Activated CD8-positive, alpha-beta memory T cell treated with anti-CD3 and anti-CD28 coated beads for 48 hours (primary cell): Measurements from ENCODE around the gene AEBP1.

ENCODE experiments used
- DNase-seq, 3 experiments: peaks; one replicate each; pipeline ENCODE4 v3.0.0-alpha.2; 2020; ENCODE audit warnings: low read depth in 2 of 3, low spot score in 2 of 3

The AEBP1 gene

GRCh38 chr7:44104860-44105771 is 971 bp downstream of the AEBP1 start:
- DNase-seq, result no peak

- DNase-seq, result no peak
Measured at GRCh38 chr7:44105832-44106231, 1.7 kb downstream of the AEBP1 start.

DNA sequence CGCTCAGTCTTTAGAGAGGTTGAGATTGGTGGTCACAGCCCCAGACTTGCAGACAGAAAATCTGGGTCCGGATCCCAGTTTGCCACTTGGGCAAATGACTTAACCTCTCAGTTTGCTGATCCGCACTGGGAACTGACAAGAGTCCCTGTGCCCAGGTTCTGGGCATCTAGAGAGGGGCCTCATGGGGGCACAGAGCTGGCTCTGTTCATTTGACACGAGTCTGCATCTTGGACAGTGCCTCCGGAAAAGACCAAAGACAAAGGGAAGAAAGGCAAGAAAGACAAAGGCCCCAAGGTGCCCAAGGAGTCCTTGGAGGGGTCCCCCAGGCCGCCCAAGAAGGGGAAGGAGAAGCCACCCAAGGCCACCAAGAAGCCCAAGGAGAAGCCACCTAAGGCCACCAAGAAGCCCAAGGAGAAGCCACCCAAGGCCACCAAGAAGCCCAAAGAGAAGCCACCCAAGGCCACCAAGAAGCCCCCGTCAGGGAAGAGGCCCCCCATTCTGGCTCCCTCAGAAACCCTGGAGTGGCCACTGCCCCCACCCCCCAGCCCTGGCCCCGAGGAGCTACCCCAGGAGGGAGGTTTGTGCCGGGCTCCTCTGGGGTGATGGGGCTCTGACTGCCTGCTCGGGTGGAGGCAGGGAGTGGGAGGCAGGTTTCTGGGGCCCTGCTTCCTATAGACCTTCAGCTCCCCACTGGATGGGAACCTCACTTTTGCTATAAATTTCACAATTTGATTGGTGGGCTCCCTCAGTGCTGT is 2.3 kb downstream of the AEBP1 start:
- no peak for DNase-seq

DNA sequence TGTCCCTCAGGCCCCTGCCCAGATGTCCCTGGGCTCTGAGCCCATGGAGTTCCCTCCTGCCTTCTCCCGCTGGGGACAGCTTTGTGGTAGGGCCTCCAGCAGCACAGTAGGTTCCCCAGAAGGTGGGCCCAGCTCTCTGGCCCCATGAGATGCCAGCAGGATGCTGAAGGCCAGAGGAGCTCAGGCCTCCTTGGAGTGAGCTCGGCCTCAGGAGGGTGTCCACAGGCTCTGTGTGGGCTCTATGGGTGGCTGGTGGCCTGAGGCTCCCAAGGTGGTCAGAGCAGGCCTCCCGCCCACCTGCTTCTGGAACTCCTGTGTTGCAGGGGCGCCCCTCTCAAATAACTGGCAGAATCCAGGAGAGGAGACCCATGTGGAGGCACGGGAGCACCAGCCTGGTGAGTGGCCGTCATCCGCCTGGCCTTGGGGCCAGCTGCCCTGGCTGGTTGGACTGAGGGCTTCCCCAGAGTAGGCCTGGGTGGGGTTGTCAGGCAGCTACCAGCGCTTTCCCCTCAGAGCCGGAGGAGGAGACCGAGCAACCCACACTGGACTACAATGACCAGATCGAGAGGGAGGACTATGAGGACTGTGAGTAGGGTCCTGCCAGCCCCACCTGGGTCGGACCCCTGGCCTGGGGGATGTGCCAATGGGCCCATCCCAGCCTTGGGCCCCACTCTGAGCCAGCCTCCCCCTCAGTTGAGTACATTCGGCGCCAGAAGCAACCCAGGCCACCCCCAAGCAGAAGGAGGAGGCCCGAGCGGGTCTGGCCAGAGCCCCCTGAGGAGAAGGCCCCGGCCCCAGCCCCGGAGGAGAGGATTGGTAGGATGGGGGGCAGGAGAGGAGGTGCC is 3.2 kb downstream of the AEBP1 start:
- no peak for DNase-seq

- DNase-seq, result no peak
Measured at GRCh38 chr7:44107961-44108767, 4.0 kb downstream of the AEBP1 start.

- DNase-seq, result no peak
Measured at GRCh38 chr7:44108768-44109750, 4.9 kb downstream of the AEBP1 start.

- no peak for DNase-seq
Measured at GRCh38 chr7:44109991-44110390, 5.8 kb downstream of the AEBP1 start.

GRCh38 chr7:44110719-44111635 is 6.8 kb downstream of the AEBP1 start:
- no peak for DNase-seq

- no peak for DNase-seq
Measured at GRCh38 chr7:44111761-44112160, 7.6 kb downstream of the AEBP1 start.

GRCh38 chr7:44112231-44112996 is 8.3 kb downstream of the AEBP1 start:
- DNase-seq, result no peak

DNA sequence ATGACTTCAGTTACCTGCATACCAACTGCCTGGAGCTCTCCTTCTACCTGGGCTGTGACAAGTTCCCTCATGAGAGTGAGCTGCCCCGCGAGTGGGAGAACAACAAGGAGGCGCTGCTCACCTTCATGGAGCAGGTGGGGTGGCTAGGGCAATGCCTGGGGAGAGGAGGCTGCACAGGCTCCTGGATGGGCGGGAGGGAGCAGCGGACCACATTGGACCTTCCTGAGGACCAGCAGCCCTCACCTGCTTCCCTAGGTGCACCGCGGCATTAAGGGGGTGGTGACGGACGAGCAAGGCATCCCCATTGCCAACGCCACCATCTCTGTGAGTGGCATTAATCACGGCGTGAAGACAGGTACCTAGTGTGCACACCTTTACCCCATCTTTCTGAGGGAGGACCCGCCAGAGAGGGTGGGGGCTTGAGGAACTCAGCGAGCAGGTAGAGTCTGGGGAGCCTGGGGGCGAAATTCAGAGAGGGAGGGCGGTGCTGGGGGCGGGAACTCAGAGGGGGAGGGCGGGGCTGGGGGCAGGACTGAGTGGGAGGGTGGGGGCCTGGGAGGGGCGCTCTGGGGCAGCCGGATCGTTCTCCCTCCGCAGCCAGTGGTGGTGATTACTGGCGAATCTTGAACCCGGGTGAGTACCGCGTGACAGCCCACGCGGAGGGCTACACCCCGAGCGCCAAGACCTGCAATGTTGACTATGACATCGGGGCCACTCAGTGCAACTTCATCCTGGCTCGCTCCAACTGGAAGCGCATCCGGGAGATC is 9.0 kb downstream of the AEBP1 start:
- no peak for DNase-seq

DNA sequence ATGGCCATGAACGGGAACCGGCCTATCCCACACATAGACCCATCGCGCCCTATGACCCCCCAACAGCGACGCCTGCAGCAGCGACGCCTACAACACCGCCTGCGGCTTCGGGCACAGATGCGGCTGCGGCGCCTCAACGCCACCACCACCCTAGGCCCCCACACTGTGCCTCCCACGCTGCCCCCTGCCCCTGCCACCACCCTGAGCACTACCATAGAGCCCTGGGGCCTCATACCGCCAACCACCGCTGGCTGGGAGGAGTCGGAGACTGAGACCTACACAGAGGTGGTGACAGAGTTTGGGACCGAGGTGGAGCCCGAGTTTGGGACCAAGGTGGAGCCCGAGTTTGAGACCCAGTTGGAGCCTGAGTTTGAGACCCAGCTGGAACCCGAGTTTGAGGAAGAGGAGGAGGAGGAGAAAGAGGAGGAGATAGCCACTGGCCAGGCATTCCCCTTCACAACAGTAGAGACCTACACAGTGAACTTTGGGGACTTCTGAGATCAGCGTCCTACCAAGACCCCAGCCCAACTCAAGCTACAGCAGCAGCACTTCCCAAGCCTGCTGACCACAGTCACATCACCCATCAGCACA is 9.7 kb downstream of the AEBP1 start:
- no peak for DNase-seq

DNA sequence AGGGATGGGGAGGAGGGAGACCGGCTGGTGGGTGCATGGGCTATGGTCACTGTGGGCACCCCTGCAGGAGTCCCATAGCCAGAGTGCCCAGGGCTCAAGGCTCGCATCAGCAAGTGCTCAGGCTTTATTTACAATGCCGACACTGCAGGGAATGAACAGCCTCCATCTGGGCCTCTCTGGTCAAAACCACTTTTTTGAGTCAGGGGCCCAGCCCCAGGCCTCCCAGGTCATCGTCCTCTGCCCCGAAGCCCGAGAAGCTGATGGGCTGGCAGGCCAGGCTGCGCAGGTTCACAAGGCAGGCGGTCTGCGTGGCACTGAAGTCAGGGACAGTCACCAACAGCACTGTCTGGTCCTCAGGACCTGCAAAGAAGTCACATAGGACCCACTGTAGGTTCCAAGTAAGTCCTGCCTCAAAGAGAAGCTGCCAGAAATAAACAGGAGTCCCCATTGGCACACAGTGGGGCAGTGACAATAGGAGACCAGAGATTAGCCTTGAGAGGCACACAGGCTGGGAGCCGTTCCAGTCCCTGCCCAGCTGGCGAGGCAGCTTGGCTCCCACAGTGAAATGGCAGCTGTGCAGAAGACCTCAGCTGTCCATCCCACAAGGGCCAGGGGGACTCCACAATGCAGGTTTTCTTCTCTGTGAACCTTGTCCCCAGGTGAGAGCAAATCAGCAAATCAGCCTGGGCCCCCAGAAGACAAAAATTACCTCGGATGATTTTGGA is 10.6 kb downstream of the AEBP1 start:
- no peak for DNase-seq

GRCh38 chr7:44116087-44116788 is 12.1 kb downstream of the AEBP1 start:
- DNase-seq, result no peak
